Choroid plexus epithelial cell (primary cell): ENCODE measurements around the gene KRT5.
"Not testable (repeated sequence)": the region's sequence is repeated elsewhere in the genome, so short reads cannot be mapped to it uniquely, and the experiment has no call there.

ENCODE experiments used
- DNase-seq: peaks from one replicate; pipeline ENCODE4 v3.0.0-alpha.2; 2010; ENCODE audit warnings: low read depth
- H3K4me3 ChIP-seq: 2 replicates; pipeline ENCODE4 v1.5.1; 2011; ENCODE audit warnings: low read depth, mild to moderate bottlenecking, control low read depth, low read length, moderate library complexity
- TF ChIP-seq, protein P1 (sequence below): conservative IDR thresholded peaks from 2 replicates; pipeline ENCODE4 v1.5.1; 2011; ENCODE audit warnings: low read depth, mild to moderate bottlenecking, control low read depth, inconsistent platforms, low read length, moderate library complexity

Gene KRT5

GRCh38 chr12:52506858-52507715, 13.1 kb downstream of the KRT5 start:
- peak; percentile 96 for DNase-seq

GRCh38 chr12:52502877-52503276, 17.3 kb downstream of the KRT5 start:
- TF ChIP-seq, protein P1, sequence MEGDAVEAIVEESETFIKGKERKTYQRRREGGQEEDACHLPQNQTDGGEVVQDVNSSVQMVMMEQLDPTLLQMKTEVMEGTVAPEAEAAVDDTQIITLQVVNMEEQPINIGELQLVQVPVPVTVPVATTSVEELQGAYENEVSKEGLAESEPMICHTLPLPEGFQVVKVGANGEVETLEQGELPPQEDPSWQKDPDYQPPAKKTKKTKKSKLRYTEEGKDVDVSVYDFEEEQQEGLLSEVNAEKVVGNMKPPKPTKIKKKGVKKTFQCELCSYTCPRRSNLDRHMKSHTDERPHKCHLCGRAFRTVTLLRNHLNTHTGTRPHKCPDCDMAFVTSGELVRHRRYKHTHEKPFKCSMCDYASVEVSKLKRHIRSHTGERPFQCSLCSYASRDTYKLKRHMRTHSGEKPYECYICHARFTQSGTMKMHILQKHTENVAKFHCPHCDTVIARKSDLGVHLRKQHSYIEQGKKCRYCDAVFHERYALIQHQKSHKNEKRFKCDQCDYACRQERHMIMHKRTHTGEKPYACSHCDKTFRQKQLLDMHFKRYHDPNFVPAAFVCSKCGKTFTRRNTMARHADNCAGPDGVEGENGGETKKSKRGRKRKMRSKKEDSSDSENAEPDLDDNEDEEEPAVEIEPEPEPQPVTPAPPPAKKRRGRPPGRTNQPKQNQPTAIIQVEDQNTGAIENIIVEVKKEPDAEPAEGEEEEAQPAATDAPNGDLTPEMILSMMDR, result no peak
- no peak for DNase-seq

More at GRCh38 chr12:52506858-52507715, 13.1 kb downstream of the KRT5 start:
- TF ChIP-seq, protein P1, result peak; percentile 79
- H3K4me3 ChIP-seq, result no peak overlapping the region

GRCh38 chr12:52501490-52501889, 18.7 kb downstream of the KRT5 start:
- TF ChIP-seq, protein P1, result no peak
- H3K4me3 ChIP-seq, result no peak overlapping the region
- no peak for DNase-seq

More at GRCh38 chr12:52502877-52503276, 17.3 kb downstream of the KRT5 start:
- H3K4me3 ChIP-seq, result no peak overlapping the region

DNA sequence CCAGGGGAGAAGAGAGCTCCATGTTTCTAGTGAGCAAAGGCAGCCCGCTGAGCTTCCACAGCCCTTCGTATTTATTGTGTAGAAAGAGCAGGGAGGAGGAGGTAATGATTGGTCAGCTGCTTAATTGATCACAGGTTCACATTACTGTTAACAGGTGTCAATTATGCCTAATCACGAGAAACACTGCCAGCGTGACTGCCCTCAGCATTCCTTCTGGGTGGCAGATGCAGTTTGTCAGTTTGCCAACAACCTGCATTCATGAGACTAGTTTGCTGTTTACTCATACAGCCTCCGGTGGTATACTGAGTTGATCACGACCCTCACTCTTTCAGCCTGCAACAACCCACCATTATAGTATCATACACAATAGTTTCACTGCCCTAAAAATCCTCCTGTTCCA, 19.6 kb downstream of the KRT5 start:
- DNase-seq, H3K4me3 ChIP-seq: not testable (repeated sequence)

DNA sequence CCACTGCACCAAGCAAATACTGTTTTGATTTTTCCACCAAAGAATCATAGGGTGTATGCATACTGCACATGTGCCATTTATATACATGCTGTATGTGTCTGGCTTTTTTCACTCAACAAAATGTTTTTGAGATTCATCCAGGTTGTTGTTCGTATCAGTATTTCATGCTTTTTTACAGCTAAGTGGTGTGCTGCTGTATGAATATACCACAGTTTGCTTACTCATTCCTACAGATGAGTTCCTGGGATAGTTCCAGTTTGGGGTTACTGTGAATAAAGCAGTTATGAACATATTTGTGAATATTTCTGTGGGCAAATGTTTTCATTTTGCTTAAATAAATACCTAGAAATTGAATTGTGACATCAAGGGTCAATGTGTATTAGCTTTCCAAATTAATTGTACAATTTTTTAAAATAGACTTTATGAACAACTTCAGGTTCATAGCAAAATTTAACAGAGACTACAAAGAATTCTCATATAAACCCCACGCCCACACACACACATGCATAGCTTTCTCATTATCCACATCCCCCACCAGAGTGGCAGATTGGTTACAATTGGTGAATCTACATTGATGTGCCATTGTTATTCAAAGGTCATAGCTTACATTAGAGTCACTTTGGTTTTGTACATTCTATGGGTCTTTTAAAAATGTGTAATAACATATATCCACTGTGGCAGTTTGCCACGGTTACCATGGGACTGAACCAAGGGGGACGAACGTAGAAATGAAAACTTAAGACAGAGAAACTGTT, 20.2 kb downstream of the KRT5 start:
- peak; percentile 71 for DNase-seq
- H3K4me3 ChIP-seq, result no peak overlapping the region
- TF ChIP-seq, protein P1, result no peak

DNA sequence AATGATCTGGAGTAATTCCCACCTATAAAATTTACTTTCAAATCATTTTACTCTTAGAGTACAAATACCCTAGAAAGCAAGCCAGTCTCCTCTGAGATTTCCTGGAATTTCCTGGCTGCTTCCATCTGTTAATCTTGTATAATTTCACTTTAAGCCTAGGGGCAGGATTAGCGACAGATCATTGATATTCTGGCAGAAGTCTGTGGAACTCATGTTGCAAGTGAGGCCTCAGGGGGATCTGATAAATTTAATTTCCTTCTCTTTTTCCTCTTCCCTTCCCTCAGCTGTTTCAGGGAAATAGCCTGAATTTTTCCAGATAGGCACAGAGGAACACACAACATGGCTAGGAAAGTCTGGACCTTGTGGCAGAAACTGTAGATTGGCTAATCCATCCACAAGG, 21.2 kb downstream of the KRT5 start:
- H3K4me3 ChIP-seq, result no peak overlapping the region
- TF ChIP-seq, protein P1, result no peak
- DNase-seq, result no peak

DNA sequence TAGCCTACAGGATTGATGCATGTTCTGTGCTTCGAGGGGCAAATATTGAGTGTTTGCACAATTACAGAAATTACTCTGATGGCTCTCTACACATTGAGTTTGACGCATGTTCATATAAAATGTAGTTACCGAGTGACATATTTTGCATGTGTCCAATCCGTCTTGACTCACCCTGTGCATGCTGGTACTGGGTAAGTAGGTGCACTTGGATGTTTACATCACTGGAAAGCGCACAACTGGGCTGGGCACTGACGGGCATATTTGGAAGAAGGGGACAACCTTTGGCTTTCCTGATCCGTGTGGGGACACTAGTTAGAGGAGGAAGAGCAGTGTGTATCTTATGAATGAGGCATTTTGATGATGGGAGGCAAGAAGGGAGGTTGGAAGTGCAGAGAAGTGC, 22.2 kb downstream of the KRT5 start:
- TF ChIP-seq, protein P1, result no peak
- no peak for DNase-seq
- H3K4me3 ChIP-seq, result no peak overlapping the region
